HG03520 (cell line): ENCODE data around the gene CREBL2.
"Not testable (repeated sequence)": the region's sequence is repeated elsewhere in the genome, so short reads cannot be mapped to it uniquely, and the experiment has no call there.

Source experiments
- ATAC-seq: cut with Tn5 transposase; IDR thresholded peaks from one replicate; pipeline ENCODE4 v1.9.1; 2021; ENCODE audit warnings: mild to moderate bottlenecking, moderate library complexity; ENCODE audit not compliant: unreplicated experiment

The CREBL2 gene

GRCh38 chr12:12630850-12631249, 19.2 kb downstream of the CREBL2 start:
- ATAC-seq: no peak

GRCh38 chr12:12635651-12636050, 24.0 kb downstream of the CREBL2 start:
- ATAC-seq: no peak

- no peak for ATAC-seq
Observed at GRCh38 chr12:12636641-12637040, 25.0 kb downstream of the CREBL2 start.

- not testable (repeated sequence) for ATAC-seq
Observed at GRCh38 chr12:12639995-12640394, 28.3 kb downstream of the CREBL2 start.

GRCh38 chr12:12641650-12642049, 30.0 kb downstream of the CREBL2 start:
- no peak for ATAC-seq

- no peak for ATAC-seq
Observed at GRCh38 chr12:12642916-12643315, 31.2 kb downstream of the CREBL2 start.

GRCh38 chr12:12645485-12645884, 33.8 kb downstream of the CREBL2 start:
- peak; percentile 38 for ATAC-seq

GRCh38 chr12:12645968-12646367, 34.3 kb downstream of the CREBL2 start:
- peak; percentile 77 for ATAC-seq

GRCh38 chr12:12646483-12647072, 34.9 kb downstream of the CREBL2 start:
- no peak for ATAC-seq

GRCh38 chr12:12648284-12648683, 36.6 kb downstream of the CREBL2 start:
- no peak for ATAC-seq

GRCh38 chr12:12648951-12649650, 37.4 kb downstream of the CREBL2 start:
- ATAC-seq: no peak

GRCh38 chr12:12651752-12652151, 40.1 kb downstream of the CREBL2 start:
- no peak for ATAC-seq

GRCh38 chr12:12652704-12653103, 41.0 kb downstream of the CREBL2 start:
- not testable (repeated sequence) for ATAC-seq

GRCh38 chr12:12653922-12654321, 42.2 kb downstream of the CREBL2 start:
- ATAC-seq: no peak

GRCh38 chr12:12654691-12655460, 43.2 kb downstream of the CREBL2 start:
- no peak for ATAC-seq

GRCh38 chr12:12660201-12660600, 48.5 kb downstream of the CREBL2 start:
- no peak for ATAC-seq

GRCh38 chr12:12661086-12661856, 49.6 kb downstream of the CREBL2 start:
- no peak for ATAC-seq

GRCh38 chr12:12663644-12664294, 52.1 kb downstream of the CREBL2 start:
- no peak for ATAC-seq

- no peak for ATAC-seq
Observed at GRCh38 chr12:12665194-12665593, 53.5 kb downstream of the CREBL2 start.

GRCh38 chr12:12668005-12668404, 56.3 kb downstream of the CREBL2 start:
- ATAC-seq: no peak

- no peak for ATAC-seq
Observed at GRCh38 chr12:12669020-12669419, 57.3 kb downstream of the CREBL2 start.
